Measurements from ENCODE around the gene IKBKE. TPM values are rescaled to one million over a fixed set of nuclear protein-coding genes. Genes with fewer than 3 reads are reported as not detected.

Gene IKBKE
- total and polyA plus RNA-seq, 2 donors (not counting 3 experiments of a cell fraction or from before 2014, with no cell fraction given): 17.9 to 20.7 TPM

DNA sequence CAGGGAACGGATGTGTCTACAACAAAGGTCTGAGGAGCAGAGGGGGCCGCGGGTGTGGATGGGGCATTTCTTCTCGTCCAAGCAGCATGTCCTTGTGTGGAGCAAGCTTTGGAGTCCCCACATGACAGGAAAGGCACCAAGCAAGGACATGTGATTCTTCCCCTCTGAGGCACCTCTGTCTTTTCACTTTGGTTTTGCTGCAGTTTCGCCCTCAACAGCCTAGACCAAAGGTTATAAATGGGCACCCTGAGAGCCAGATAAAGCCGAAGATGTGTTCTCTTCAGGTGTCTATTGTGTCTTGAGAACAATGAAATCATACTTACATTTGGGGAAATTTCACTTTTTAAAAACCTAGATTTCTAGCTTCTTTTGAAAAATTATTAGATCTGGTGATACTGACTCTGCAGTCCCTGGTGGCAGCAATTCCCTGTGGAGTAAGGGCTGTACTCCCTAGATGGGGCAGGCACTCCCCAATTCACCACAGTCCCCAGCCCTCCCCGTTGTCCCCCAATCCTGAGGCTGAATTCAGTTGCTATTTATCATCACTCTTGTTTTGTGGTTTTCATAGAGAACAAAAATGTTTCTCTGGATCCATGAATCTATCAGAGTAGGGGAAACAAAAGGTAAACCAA lies 28.8 kb upstream of the IKBKE start:
- Histone ChIP-seq H3K79me2 (ENCODE audit: control insufficient read depth, insufficient read depth, low read length) (no peaks in the 10 kb centered on the region), H4K20me1 (replicated peaks; ENCODE audit: control insufficient read depth, extremely low read depth, insufficient read depth, low read length) (no peaks in the 10 kb centered on the region), H3K9ac (replicated peaks; ENCODE audit: extremely low read depth, insufficient read depth, low read length) (no peak overlapping the region), H3K36me3 (ENCODE audit: control insufficient read depth in 2 of 2, extremely low read depth in 1 of 2, insufficient read depth in 2 of 2, low read length in 2 of 2) (peaks cover 22 to 27% of the 10 kb centered on the region in 2 experiments), H3K27me3 (ENCODE audit: control insufficient read depth in 2 of 2, insufficient read depth in 2 of 2, low read length in 2 of 2) (no peaks in the 10 kb centered on the region), H3K4me3 (replicated peaks in 1 of 3; ENCODE audit: insufficient read depth in 1 of 3, low read depth in 1 of 3, low read length in 3 of 3) (no peak overlapping the region), H2AFZ (ENCODE audit: low read depth, low read length) (no peak overlapping the region), H3K9me3 (replicated peaks; ENCODE audit: control insufficient read depth, insufficient read depth, low read length) (no peaks in the 10 kb centered on the region), H3K4me1 (ENCODE audit: control insufficient read depth, extremely low read depth, insufficient read depth, low read length) (peaks cover 7% of the 10 kb centered on the region), H3K9me1 (replicated peaks; ENCODE audit: control insufficient read depth, extremely low read depth, insufficient read depth, low read length) (no peaks in the 10 kb centered on the region), H3K4me2 (ENCODE audit: insufficient read depth, low read length) (no peak overlapping the region), H3K27ac (ENCODE audit: insufficient read depth, low read depth, low read length) (no peak overlapping the region)
- CTCF ChIA-PET: interaction anchor here (1.8 kb wide), 1 partner anchor 11 kb away, joined by 7 read pairs; no protein-coding TSS in a partner anchor
- TF ChIP-seq FOS (IDR thresholded peaks at IDR 0.05; ENCODE audit: borderline replicate concordance, insufficient read depth, low read length) (no peak), EZH2 (IDR thresholded peaks at IDR 0.05; ENCODE audit: borderline replicate concordance, low read depth, low read length, severe bottlenecking) (no peak), POLR2A (IDR thresholded peaks at IDR 0.05; ENCODE audit: low read depth, low read length) (no peak), POLR2AphosphoS5 (IDR thresholded peaks at IDR 0.05; ENCODE audit: insufficient read depth, low read depth, low read length) (no peak), MYC (IDR thresholded peaks at IDR 0.05; ENCODE audit: low read depth, low read length) (no peak), GATA2 (IDR thresholded peaks at IDR 0.05; ENCODE audit: insufficient read depth, insufficient read length, low read depth, low read length) (no peak), JUN (IDR thresholded peaks at IDR 0.05; ENCODE audit: borderline replicate concordance, insufficient read depth, insufficient read length, low read depth) (no peak)
- TF ChIP-seq, protein P1, sequence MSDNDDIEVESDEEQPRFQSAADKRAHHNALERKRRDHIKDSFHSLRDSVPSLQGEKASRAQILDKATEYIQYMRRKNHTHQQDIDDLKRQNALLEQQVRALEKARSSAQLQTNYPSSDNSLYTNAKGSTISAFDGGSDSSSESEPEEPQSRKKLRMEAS (IDR thresholded peaks at IDR 0.05; ENCODE audit: insufficient read depth, insufficient read length): no peak
- TF ChIP-seq, protein P2, sequence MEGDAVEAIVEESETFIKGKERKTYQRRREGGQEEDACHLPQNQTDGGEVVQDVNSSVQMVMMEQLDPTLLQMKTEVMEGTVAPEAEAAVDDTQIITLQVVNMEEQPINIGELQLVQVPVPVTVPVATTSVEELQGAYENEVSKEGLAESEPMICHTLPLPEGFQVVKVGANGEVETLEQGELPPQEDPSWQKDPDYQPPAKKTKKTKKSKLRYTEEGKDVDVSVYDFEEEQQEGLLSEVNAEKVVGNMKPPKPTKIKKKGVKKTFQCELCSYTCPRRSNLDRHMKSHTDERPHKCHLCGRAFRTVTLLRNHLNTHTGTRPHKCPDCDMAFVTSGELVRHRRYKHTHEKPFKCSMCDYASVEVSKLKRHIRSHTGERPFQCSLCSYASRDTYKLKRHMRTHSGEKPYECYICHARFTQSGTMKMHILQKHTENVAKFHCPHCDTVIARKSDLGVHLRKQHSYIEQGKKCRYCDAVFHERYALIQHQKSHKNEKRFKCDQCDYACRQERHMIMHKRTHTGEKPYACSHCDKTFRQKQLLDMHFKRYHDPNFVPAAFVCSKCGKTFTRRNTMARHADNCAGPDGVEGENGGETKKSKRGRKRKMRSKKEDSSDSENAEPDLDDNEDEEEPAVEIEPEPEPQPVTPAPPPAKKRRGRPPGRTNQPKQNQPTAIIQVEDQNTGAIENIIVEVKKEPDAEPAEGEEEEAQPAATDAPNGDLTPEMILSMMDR (IDR thresholded peaks at IDR 0.05; ENCODE audit: extremely low read depth in 1 of 2, insufficient read depth in 1 of 2, low read depth in 1 of 2, low read length in 2 of 2): no peak
- FAIRE-seq: no peak
- intact Hi-C loops (cut with micrococcal nuclease): no loop called here
- POLR2A ChIA-PET: no interaction called here
- DNase-seq (ENCODE audit: low read depth, low spot score): no peak
- no TSS peak for BruUV-seq (replicated peaks)
- dilution Hi-C loops (cut with MboI; ENCODE audit: extremely low pct_ligation_motif_present, low sequenced_read_pairs): no loop called here

All from endothelial cell of umbilical vein (primary cell).